ENCODE data around the gene AIG1.

Gene AIG1

GRCh38 chr6:143349530-143349929 is 288.8 kb downstream of the AIG1 start:
- in situ Hi-C loops (cut with MboI; ENCODE audit: low sequenced_read_pairs, unreplicated experiment): no loop called here
- no peak for TF ChIP-seq CTCF (IDR thresholded peaks at IDR 0.05; ENCODE audit: borderline replicate concordance, control extremely low read depth, extremely low read depth, insufficient read depth, missing control alignments)
- no peak for DNase-seq (ENCODE audit: low spot score)

DNA sequence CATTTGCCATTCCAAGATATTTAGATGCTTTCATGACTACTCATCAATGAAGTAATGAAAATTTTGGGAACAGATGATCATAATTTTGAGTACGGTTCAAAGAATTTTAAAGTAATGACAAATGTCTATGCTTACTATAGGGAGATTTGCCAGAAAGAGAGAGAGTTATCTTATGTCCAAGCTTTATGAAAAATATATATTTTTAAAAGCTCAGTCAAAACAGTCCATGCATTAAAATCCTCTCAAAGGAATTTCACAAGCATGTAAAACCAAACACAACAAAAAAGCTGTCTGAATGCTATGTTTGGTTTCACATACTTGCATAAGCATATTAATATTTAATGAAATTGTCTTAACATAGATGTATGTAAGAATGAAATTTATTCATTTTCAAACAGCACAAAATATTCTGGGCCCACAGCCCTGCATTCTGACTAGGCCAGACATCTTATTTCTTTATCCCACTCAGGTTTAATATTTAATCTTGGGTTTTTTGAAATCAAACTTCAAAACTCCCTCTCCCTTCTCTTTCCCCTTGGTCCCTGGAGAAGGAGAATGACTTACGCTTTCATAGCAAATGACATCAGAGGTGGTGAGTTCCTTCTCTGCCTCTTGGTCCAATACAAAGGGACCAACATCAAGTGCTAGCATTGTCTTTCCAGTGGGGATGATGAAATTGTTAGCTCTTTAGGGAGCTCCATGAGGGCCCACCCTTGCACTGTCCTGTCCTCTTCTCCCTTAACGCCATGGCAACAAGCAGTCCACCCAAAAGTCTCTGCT is 295.6 kb downstream of the AIG1 start:
- in situ Hi-C loops (cut with MboI; ENCODE audit: low sequenced_read_pairs, unreplicated experiment): no loop called here
- TF ChIP-seq CTCF (IDR thresholded peaks at IDR 0.05; ENCODE audit: borderline replicate concordance, control extremely low read depth, extremely low read depth, insufficient read depth, missing control alignments): no peak
- no peak for DNase-seq (ENCODE audit: low spot score)

- DNase-seq (ENCODE audit: low spot score): no peak
- in situ Hi-C loops (cut with MboI; ENCODE audit: low sequenced_read_pairs, unreplicated experiment): no loop called here
- no peak for TF ChIP-seq CTCF (IDR thresholded peaks at IDR 0.05; ENCODE audit: borderline replicate concordance, control extremely low read depth, extremely low read depth, insufficient read depth, missing control alignments)
Measured at GRCh38 chr6:143357152-143357551, 296.5 kb downstream of the AIG1 start.

DNA sequence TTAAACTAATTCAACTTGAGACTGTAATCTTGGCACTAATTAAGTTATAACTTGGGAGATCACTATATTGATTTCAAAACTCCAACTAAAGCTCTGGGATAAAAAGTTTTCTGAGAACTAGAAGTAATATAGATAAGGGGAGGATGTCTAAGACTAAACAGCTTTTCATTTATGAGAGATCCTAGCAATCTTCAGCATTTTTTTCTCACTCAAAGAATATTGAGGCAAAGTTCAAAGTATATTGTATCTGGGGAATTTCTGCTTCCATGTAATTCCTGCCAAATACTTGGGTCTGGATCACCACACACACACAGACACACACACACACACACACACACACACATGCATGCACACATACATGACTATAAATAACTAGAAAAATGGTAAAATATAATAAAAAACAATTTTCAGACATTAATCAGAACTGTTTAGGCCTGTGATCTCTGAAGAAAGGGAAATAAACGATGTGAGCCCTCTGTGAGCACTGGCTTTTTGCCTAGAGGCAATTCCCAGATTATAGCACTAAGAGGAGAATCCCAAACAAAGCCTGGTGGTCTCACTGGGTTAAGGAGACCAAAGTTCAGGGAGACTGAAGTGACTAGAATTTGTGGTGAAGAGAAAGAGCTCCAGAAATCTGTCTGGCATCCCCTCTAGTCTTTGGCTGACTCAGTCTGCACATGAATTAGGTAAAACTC is 297.0 kb downstream of the AIG1 start:
- no peak for DNase-seq (ENCODE audit: low spot score)
- in situ Hi-C loops (cut with MboI; ENCODE audit: low sequenced_read_pairs, unreplicated experiment): no loop called here
- TF ChIP-seq CTCF (IDR thresholded peaks at IDR 0.05; ENCODE audit: borderline replicate concordance, control extremely low read depth, extremely low read depth, insufficient read depth, missing control alignments): no peak

DNA sequence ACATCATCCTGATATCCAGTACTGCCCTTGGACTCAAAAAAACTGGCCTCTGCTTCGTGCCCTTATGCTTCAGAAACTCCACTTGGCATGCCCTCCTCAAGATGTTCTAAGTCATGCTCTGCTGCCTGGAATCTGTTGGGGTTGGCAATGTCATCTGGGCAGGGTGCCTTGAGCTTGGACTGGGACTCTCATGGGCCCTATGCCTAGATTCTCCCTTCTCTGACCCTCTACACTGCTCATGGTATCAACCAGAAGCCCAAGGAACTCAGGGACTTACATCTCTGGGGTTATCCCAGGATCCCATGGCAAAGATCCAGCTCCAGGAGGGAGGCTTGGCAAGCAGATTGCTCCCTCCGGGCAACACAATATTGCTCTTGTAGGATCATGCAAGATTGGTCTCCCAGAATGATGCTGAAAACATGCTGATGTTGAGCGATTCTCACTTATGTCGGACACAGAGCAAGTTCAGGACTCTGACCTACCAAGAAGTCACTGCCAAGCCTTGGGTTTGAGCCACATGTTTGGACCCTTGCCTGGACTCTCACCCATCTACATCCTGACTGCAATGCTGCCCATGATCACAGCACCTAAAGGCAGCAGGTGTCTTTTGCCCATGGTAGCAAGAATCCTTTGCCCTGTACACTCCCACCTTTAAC is 301.0 kb downstream of the AIG1 start:
- TF ChIP-seq CTCF (IDR thresholded peaks at IDR 0.05; ENCODE audit: borderline replicate concordance, control extremely low read depth, extremely low read depth, insufficient read depth, missing control alignments): no peak
- DNase-seq (ENCODE audit: low spot score): no peak
- in situ Hi-C loops (cut with MboI; ENCODE audit: low sequenced_read_pairs, unreplicated experiment): no loop called here

- in situ Hi-C loops (cut with MboI; ENCODE audit: low sequenced_read_pairs, unreplicated experiment): no loop called here
- DNase-seq (ENCODE audit: low spot score): no peak
- no peak for TF ChIP-seq CTCF (IDR thresholded peaks at IDR 0.05; ENCODE audit: borderline replicate concordance, control extremely low read depth, extremely low read depth, insufficient read depth, missing control alignments)
Measured at GRCh38 chr6:143362192-143362558, 301.5 kb downstream of the AIG1 start.
